Osteoblast (primary cell): ENCODE results near the gene CMTM7. TPM values are rescaled to one million over a fixed set of nuclear protein-coding genes. Genes with fewer than 3 reads are reported as not detected.

Experiments
- DNase-seq: peaks from one replicate; pipeline ENCODE4 v3.0.0; 2011; ENCODE audit warnings: low spot score, mixed read lengths; ENCODE audit not compliant: insufficient read length; ENCODE audit errors: missing footprints
- H2AFZ ChIP-seq: 2 replicates; pipeline ENCODE4 v1.6.0; 2011; ENCODE audit warnings: mild to moderate bottlenecking, low read length
- H3K27ac ChIP-seq: 2 replicates; pipeline ENCODE4 v1.5.1; 2011; ENCODE audit warnings: mild to moderate bottlenecking, low read depth, low read length, moderate library complexity
- H3K27me3 ChIP-seq: 2 replicates; pipeline ENCODE4 v1.6.0; 2012; ENCODE audit warnings: mild to moderate bottlenecking, control low read depth, inconsistent platforms, low read length, moderate library complexity; ENCODE audit not compliant: insufficient read depth
- H3K36me3 ChIP-seq: 2 replicates; pipeline ENCODE4 v1.5.1; 2011; ENCODE audit warnings: mild to moderate bottlenecking, low read length, control low read depth, moderate library complexity; ENCODE audit not compliant: insufficient read depth
- H3K4me1 ChIP-seq: 2 replicates; pipeline ENCODE4 v1.5.1; 2011; ENCODE audit warnings: mild to moderate bottlenecking, low read length, control low read depth, moderate library complexity; ENCODE audit not compliant: insufficient read depth
- H3K4me2 ChIP-seq: 2 replicates; pipeline ENCODE4 v1.6.0; 2011; ENCODE audit warnings: mild to moderate bottlenecking, low read length; ENCODE audit not compliant: insufficient read depth
- H3K4me3 ChIP-seq: fragments of 200-600 bp; sonication (generic); 3 replicates; pipeline ENCODE4 v1.5.1; 2012; ENCODE audit warnings: mild to moderate bottlenecking, low read length, inconsistent platforms; ENCODE audit not compliant: insufficient read depth
- H3K79me2 ChIP-seq: 2 replicates; pipeline ENCODE4 v1.6.0; 2012; ENCODE audit warnings: mild to moderate bottlenecking, low read length, control low read depth, inconsistent platforms; ENCODE audit not compliant: insufficient read depth
- H3K9me3 ChIP-seq: 2 replicates; pipeline ENCODE4 v1.5.1; 2011; ENCODE audit warnings: low read depth, low read length, control low read depth
- H4K20me1 ChIP-seq: 2 replicates; pipeline ENCODE4 v1.6.0; 2012; ENCODE audit warnings: mild to moderate bottlenecking, low read length, control low read depth; ENCODE audit not compliant: insufficient read depth
- total RNA-seq: library from RNA; depleted of rRNA; stranded (reverse); fragments of >200 nt; gene quantifications from 2 replicates; pipeline ENCODE4 v1.2.3, GENCODE V29; 2012
- TF ChIP-seq, protein P1 (sequence below): IDR thresholded peaks from 2 replicates; pipeline ENCODE4 v1.5.1; 2011; ENCODE audit warnings: mild to moderate bottlenecking, low read depth, low read length, moderate library complexity; ENCODE audit errors: extremely low read depth

CMTM7 gene
- total RNA-seq, 1 donor, result 7.2 TPM

DNA sequence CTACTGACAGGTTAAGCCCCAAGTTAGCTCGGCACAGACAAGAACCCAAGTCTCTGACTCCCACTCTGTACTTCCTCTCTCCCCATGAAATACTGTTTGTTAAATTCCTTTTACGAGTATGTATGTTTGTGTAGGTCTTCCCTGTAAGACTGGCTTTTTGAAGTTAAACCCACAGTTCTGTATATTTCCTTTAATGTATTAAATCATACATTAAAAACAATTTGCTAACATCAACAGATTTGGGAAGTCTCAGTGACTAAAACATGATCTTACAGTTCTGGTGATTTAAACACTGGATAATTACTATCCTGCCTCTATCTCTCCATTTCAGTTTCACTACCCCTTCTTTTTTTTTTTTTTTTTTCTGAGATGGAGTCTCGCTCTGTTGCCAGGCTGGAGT is 106.6 kb downstream of the CMTM7 start:
- H3K4me1 ChIP-seq, result peaks cover 26% of the 10 kb centered on the region
- no peaks in the 10 kb centered on the region for H3K36me3 ChIP-seq
- TF ChIP-seq, protein P1, sequence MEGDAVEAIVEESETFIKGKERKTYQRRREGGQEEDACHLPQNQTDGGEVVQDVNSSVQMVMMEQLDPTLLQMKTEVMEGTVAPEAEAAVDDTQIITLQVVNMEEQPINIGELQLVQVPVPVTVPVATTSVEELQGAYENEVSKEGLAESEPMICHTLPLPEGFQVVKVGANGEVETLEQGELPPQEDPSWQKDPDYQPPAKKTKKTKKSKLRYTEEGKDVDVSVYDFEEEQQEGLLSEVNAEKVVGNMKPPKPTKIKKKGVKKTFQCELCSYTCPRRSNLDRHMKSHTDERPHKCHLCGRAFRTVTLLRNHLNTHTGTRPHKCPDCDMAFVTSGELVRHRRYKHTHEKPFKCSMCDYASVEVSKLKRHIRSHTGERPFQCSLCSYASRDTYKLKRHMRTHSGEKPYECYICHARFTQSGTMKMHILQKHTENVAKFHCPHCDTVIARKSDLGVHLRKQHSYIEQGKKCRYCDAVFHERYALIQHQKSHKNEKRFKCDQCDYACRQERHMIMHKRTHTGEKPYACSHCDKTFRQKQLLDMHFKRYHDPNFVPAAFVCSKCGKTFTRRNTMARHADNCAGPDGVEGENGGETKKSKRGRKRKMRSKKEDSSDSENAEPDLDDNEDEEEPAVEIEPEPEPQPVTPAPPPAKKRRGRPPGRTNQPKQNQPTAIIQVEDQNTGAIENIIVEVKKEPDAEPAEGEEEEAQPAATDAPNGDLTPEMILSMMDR, result no peak
- H2AFZ ChIP-seq, result no peak overlapping the region
- H3K79me2 ChIP-seq, result peaks cover 76% of the 10 kb centered on the region
- no peaks in the 10 kb centered on the region for H3K9me3 ChIP-seq
- H3K4me2 ChIP-seq, result no peak overlapping the region
- no peak overlapping the region for H3K27ac ChIP-seq
- no peak for DNase-seq
- H3K4me3 ChIP-seq, result no peak overlapping the region
- H4K20me1 ChIP-seq, result peaks cover 41% of the 10 kb centered on the region
- no peaks in the 10 kb centered on the region for H3K27me3 ChIP-seq

GRCh38 chr3:32498992-32499391 is 107.3 kb downstream of the CMTM7 start:
- Histone ChIP-seq H3K9me3 (no peaks in the 10 kb centered on the region), H3K79me2 (peaks cover 69% of the 10 kb centered on the region), H3K36me3 (no peaks in the 10 kb centered on the region), H3K4me3 (no peak overlapping the region), H3K4me2 (no peak overlapping the region), H3K27ac (no peak overlapping the region), H2AFZ (no peak overlapping the region), H3K27me3 (no peaks in the 10 kb centered on the region), H4K20me1 (peaks cover 33% of the 10 kb centered on the region), H3K4me1 (peaks cover 19% of the 10 kb centered on the region)
- DNase-seq, result no peak
- TF ChIP-seq, protein P1, result no peak

DNA sequence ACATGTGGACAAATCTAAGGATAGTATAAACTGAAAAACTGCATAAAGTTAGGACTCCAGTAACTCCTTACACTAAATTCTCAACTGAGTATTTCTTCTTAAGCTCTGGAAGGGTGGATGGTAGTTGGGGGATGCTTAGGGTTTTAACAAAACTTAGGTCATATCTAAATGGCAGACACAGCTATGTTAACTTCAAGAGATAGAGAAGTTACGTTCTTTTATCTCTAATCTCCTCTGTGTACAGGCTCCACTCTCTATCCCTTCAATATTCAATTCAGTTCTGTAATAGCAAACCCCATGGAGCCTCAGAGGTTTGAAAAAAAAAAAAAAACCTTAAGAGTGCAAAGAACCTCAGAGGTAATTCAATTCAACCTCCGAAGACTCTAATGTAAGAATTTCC is 107.9 kb downstream of the CMTM7 start:
- H3K4me1 ChIP-seq, result peaks cover 13% of the 10 kb centered on the region
- no peaks in the 10 kb centered on the region for H3K27me3 ChIP-seq
- TF ChIP-seq, protein P1, result no peak
- no peaks in the 10 kb centered on the region for H3K9me3 ChIP-seq
- peaks cover 30% of the 10 kb centered on the region for H4K20me1 ChIP-seq
- peaks cover 63% of the 10 kb centered on the region for H3K79me2 ChIP-seq
- H3K4me2 ChIP-seq, result no peak overlapping the region
- H2AFZ ChIP-seq, result no peak overlapping the region
- H3K27ac ChIP-seq, result no peak overlapping the region
- no peak overlapping the region for H3K4me3 ChIP-seq
- DNase-seq, result no peak
- H3K36me3 ChIP-seq, result no peaks in the 10 kb centered on the region

DNA sequence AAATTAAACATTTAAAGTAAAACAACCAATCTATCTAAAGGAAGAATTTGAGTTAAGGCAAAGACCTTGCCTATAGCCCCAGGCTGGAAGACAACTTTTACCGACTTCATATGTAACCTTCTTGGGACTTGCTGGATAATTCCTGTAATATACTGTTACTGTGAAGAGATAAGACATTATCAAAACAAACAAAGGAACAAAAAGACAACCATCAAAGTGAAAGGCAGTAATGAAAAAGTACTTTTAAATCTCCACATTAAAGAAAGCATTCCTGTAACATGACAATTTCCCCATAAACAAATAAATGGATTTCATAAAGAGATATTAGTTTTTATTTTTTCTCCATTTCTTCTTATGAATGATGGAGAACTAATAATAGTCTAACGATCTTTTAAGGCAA is 108.6 kb downstream of the CMTM7 start:
- no peak overlapping the region for H3K27ac ChIP-seq
- no peak for DNase-seq
- H2AFZ ChIP-seq, result no peak overlapping the region
- H3K36me3 ChIP-seq, result no peaks in the 10 kb centered on the region
- peaks cover 13% of the 10 kb centered on the region for H3K4me1 ChIP-seq
- TF ChIP-seq, protein P1, result no peak
- no peaks in the 10 kb centered on the region for H3K9me3 ChIP-seq
- H3K27me3 ChIP-seq, result no peaks in the 10 kb centered on the region
- H3K4me2 ChIP-seq, result peak overlapping the region; percentile 87
- H3K4me3 ChIP-seq, result no peak overlapping the region
- peaks cover 24% of the 10 kb centered on the region for H4K20me1 ChIP-seq
- H3K79me2 ChIP-seq, result peaks cover 58% of the 10 kb centered on the region
